Measurements from ENCODE around the gene EML5.
"Not testable (repeated sequence)": the region's sequence is repeated elsewhere in the genome, so short reads cannot be mapped to it uniquely, and the experiment has no call there.

Gene EML5

GRCh38 chr14:88792473-88793258 is at the start of gene EML5:
Gene EML5, minus strand, starts transcription at chr14:88792953. Its CDS starts 450 bp downstream, at chr14:88792503.
- peak; percentile 71 to 75 for DNase-seq (ENCODE audit: low read depth in 2 of 2)

- no peak for DNase-seq (ENCODE audit: low read depth in 2 of 2)
These were observed 49.7 kb upstream of the EML5 start for GRCh38 chr14:88842414-88842813.

- no peak for DNase-seq (ENCODE audit: low read depth in 2 of 2)
These were observed 49.0 kb upstream of the EML5 start for GRCh38 chr14:88841741-88842140.

GRCh38 chr14:88840926-88841325 is 48.2 kb upstream of the EML5 start:
- no peak for DNase-seq (ENCODE audit: low read depth in 2 of 2)

GRCh38 chr14:88838015-88838414 is 45.3 kb upstream of the EML5 start:
- no peak for DNase-seq (ENCODE audit: low read depth in 2 of 2)

- no peak for DNase-seq (ENCODE audit: low read depth in 2 of 2)
These were observed 44.7 kb upstream of the EML5 start for GRCh38 chr14:88837495-88837894.

- no peak for DNase-seq (ENCODE audit: low read depth in 2 of 2)
These were observed 42.9 kb upstream of the EML5 start for GRCh38 chr14:88835661-88836060.

- no peak for DNase-seq (ENCODE audit: low read depth in 2 of 2)
These were observed 42.2 kb upstream of the EML5 start for GRCh38 chr14:88834883-88835431.

GRCh38 chr14:88831284-88831683 is 38.5 kb upstream of the EML5 start:
- no peak for DNase-seq (ENCODE audit: low read depth in 2 of 2)

- no peak for DNase-seq (ENCODE audit: low read depth in 2 of 2)
These were observed 37.0 kb upstream of the EML5 start for GRCh38 chr14:88829685-88830302.

- no peak for DNase-seq (ENCODE audit: low read depth in 2 of 2)
These were observed 36.4 kb upstream of the EML5 start for GRCh38 chr14:88829188-88829587.

- no peak for DNase-seq (ENCODE audit: low read depth in 2 of 2)
These were observed 32.8 kb upstream of the EML5 start for GRCh38 chr14:88825503-88825902.

- DNase-seq (ENCODE audit: low read depth in 2 of 2): no peak
These were observed 32.3 kb upstream of the EML5 start for GRCh38 chr14:88825078-88825458.

- DNase-seq (ENCODE audit: low read depth in 2 of 2): peak; percentile 73 to 77
These were observed 31.7 kb upstream of the EML5 start, which contains the start of gene TTC8 for GRCh38 chr14:88824314-88825077. Gene TTC8, plus strand, starts transcription at chr14:88824651. Its CDS starts 57 bp downstream, at chr14:88824708.

- DNase-seq (ENCODE audit: low read depth in 2 of 2): no peak
These were observed 31.2 kb upstream of the EML5 start for GRCh38 chr14:88823968-88824313.

- DNase-seq (ENCODE audit: low read depth in 2 of 2): no peak
These were observed 29.1 kb upstream of the EML5 start for GRCh38 chr14:88821888-88822287.

- no peak for DNase-seq (ENCODE audit: low read depth in 2 of 2)
These were observed 28.6 kb upstream of the EML5 start for GRCh38 chr14:88821378-88821777.

- not testable (repeated sequence) for DNase-seq (ENCODE audit: low read depth in 2 of 2)
These were observed 26.9 kb upstream of the EML5 start for GRCh38 chr14:88819674-88820073.

GRCh38 chr14:88818018-88818417 is 25.3 kb upstream of the EML5 start:
- DNase-seq (ENCODE audit: low read depth in 2 of 2): no peak

GRCh38 chr14:88815980-88816379 is 23.2 kb upstream of the EML5 start:
- DNase-seq (ENCODE audit: low read depth in 2 of 2): no peak

- no peak for DNase-seq (ENCODE audit: low read depth in 2 of 2)
These were observed 15.6 kb upstream of the EML5 start for GRCh38 chr14:88808359-88808758.

- no peak for DNase-seq (ENCODE audit: low read depth in 2 of 2)
These were observed 11.7 kb upstream of the EML5 start for GRCh38 chr14:88804477-88804876.
